ENCODE measurements around the gene SPPL3.

SPPL3 gene

GRCh38 chr12:120874547-120875245 lies 29.5 kb downstream of the SPPL3 start:
- no peak for DNase-seq (ENCODE audit: low spot score)

DNA sequence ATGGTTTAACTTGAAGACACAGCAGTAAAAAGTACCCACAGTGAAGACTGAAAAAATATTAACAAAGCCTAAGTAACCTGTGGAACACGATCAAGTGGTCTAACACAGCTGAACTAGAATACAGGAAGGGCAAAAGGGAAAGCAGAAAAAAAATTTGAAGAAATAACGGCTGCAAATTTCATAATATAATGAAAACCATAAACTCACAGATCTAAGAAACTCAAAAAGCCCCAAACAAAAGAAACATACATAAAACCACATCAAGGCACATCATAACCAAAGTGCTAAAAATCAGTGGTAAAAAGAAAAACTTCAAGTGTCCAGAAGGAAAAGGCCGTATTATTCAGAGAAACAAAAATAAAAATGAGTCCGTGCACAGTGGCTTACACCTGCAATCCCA lies 30.9 kb downstream of the SPPL3 start:
- DNase-seq (ENCODE audit: low spot score): no peak

- no peak for DNase-seq (ENCODE audit: low spot score)
Measured at GRCh38 chr12:120872487-120872886, 31.7 kb downstream of the SPPL3 start.

GRCh38 chr12:120870415-120870814 lies 33.7 kb downstream of the SPPL3 start:
- DNase-seq (ENCODE audit: low spot score): no peak

GRCh38 chr12:120869376-120869775 lies 34.8 kb downstream of the SPPL3 start:
- no peak for DNase-seq (ENCODE audit: low spot score)

DNA sequence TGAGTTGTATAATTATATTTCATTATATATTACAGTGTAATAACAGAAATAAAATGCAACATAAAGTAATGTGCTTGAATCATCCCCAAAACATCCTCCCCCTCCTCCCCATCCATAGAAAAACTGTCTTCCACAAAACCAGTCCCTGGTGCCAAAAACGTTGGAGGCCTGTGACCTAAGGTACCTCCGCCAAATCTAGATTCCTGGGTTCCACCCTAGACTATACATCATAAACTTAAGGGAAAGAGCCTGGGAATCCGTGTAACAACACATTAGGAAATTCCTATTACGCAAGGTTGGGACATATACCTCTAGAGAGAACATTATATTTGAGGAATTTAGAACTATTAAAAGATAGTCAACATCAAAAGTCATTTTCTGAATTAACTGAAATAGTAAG lies 38.0 kb downstream of the SPPL3 start:
- DNase-seq (ENCODE audit: low spot score): no peak

DNA sequence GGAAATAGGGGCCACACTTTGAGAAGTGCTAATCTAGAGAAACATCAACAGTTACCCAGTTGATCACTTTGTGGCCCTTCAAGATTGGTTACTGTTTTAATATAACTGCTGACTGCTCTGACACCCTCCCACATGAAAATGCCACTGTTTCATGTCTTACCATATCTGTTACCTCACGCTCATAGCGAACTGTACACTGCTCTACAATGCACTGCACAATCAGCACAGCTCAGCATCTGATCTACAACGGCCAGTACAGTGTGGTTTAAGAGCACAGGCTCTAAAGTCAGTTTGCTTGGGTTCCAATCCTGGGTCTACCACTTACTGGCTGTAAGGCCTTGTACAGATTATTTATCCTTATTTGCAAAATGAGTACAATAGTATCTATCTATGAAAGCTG lies 39.1 kb downstream of the SPPL3 start:
- DNase-seq (ENCODE audit: low spot score): no peak

DNA sequence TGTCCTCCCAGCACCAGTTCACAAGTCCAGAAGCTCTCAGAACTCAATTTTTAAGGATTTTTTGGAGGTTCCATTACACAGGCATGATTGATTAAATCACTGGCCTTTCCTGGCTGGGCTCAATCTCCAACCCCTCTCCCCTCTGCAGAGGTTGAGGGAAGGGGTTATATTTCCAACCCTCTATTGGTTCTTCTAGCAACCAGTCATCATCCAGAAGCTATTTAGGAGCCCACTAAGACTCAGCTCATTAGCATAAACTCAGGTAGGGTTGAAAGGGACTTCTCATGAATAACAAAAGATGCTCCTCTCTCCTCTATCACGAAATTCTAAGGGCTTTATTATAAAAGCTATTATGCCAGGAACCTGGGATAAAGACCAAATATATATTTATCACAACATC lies 41.5 kb downstream of the SPPL3 start:
- no peak for DNase-seq (ENCODE audit: low spot score)

- DNase-seq (ENCODE audit: low spot score): no peak
Measured at GRCh38 chr12:120861074-120861795, 42.9 kb downstream of the SPPL3 start.

GRCh38 chr12:120858306-120859088 lies 45.7 kb downstream of the SPPL3 start:
- DNase-seq (ENCODE audit: low spot score): no peak

GRCh38 chr12:120856980-120857379 lies 47.2 kb downstream of the SPPL3 start:
- no peak for DNase-seq (ENCODE audit: low spot score)

GRCh38 chr12:120855823-120856588 lies 48.2 kb downstream of the SPPL3 start:
- no peak for DNase-seq (ENCODE audit: low spot score)

DNA sequence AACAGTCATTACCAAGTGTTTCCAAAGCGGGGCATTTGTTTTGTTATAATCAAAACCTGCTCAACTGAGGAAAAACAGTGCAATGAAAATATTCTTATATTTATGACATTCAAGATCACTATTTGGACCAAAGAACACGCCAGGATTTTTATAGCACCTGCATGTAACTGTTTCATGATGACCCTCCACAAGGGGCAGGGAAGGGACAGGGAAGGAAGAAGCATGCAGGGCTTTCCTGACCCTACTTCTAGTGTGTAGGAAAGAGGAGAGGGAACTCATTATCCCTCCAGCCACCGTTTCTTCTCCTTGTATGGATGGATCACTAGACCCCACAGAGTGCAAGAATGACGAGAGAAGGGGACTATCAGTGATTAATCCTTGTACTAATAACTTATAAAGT lies 49.4 kb downstream of the SPPL3 start:
- DNase-seq (ENCODE audit: low spot score): no peak

GRCh38 chr12:120853188-120853587 lies 51.0 kb downstream of the SPPL3 start:
- DNase-seq (ENCODE audit: low spot score): no peak

DNA sequence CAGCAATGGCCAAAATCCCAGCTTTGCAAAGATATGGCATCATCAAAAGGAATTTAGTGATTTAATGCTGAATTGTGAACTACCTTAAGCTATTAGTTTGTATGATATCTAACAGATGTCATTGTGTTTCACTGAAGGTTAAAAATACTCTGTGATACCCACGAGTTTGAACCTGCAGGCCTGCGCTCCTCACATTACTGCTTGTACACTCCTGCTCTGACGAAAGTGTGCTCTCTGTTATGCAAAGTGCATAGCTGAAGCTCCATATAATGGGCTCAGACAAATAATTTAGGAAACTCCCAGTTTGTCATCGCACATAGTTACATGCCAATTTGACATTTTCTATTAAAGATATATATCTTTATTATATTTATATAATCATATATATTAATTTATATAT lies 52.2 kb downstream of the SPPL3 start:
- no peak for DNase-seq (ENCODE audit: low spot score)

DNA sequence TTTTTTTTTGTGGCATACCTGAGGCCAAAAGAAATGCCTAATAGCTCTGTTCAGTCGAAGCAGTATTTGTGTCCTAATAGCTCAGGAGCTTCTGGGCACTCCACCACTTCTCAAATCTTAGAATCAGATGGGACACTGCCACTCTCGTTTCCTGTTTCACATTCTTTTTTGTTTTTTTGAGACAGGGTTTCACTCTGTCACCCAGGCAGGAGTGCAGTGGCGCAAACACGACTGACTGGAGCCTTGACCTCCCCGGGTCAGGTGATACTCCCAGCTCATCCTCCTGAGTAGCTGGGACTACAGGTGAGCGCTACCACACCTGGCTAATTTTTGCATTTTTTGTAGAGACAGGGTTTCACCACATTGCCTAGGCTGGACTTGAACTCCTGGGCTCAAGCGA lies 52.7 kb downstream of the SPPL3 start:
- DNase-seq (ENCODE audit: low spot score): no peak

DNA sequence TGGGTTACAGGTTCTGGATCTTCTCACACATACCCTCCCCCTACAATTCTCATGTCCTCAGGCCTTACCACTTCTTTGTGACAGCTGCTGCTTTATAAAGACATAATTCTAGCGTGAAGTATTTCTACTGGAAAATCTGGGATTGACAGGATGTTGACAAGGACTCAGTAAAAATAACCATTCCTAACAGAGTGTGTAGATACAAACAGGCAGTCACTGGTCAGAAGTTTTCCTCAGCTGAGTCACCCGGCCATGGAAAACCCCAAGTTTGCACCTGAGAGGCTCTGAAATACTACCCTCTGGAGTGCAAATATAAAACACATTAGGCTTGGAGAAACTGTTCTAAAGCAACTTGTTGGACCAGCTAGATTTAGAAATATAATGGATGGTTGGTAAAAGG lies 54.4 kb downstream of the SPPL3 start:
- no peak for DNase-seq (ENCODE audit: low spot score)

DNA sequence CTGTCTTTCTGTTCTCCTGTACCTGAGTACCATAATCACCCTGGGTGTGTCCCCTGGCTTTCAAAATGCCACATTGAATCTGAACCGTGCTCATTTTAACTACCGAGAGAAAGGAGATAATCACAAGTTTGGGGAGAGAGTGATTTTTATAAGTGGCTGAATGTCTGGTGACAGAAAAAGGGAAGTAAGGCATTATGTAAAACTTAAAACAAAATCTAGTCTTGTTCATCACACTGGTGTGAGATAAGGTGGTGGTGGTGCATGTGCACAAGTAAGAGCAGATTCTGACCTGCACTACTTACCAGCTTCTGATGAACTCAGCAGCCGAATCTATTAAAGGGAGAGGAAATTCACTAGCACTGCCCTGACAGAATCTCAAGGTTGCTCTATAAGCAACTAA lies 56.3 kb downstream of the SPPL3 start:
- no peak for DNase-seq (ENCODE audit: low spot score)

GRCh38 chr12:120847392-120847791 lies 56.8 kb downstream of the SPPL3 start:
- no peak for DNase-seq (ENCODE audit: low spot score)

GRCh38 chr12:120846721-120847120 lies 57.4 kb downstream of the SPPL3 start:
- DNase-seq (ENCODE audit: low spot score): no peak

DNA sequence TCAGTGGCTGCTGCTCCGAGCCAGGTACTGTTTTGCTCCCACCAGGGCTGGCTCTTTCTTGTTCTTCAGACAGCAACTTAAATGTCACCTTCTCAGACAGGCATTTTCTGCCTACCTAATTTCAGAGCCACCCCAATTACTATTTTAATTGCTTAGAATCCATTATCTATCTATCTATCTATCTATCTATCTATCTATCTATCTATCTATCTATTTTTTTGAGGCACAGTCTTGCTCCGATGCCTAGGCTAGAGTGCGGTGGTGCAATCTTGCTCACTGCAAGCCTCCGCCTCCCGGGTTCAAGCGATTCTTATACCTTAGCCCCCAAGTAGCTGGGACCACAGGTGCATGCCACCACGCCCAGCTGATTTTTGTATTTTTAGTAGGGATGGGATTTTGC lies 58.5 kb downstream of the SPPL3 start:
- DNase-seq (ENCODE audit: low spot score): no peak

- DNase-seq (ENCODE audit: low spot score): no peak
Measured at GRCh38 chr12:120844768-120845449, 59.2 kb downstream of the SPPL3 start.
